Fibroblast of lung (primary cell): ENCODE measurements around the gene RABL2A.
"Not testable (repeated sequence)": the region's sequence is repeated elsewhere in the genome, so short reads cannot be mapped to it uniquely, and the experiment has no call there.

Experiments
- EZH2 ChIP-seq: IDR thresholded peaks from 2 replicates; pipeline ENCODE4 v1.5.1; 2012; ENCODE audit warnings: low read length, control low read depth, mild to moderate bottlenecking; ENCODE audit errors: missing control alignments
- TF ChIP-seq, protein P1 (sequence below), 2 donors: IDR thresholded peaks in 1 of 2; conservative IDR thresholded peaks in 1 of 2; 1 replicate in 1 of 2; 2 replicates in 1 of 2; pipeline ENCODE4 v1.5.1; 2011 to 2012; ENCODE audit warnings: low read length in 2 of 2, control low read depth in 1 of 2, inconsistent platforms in 1 of 2, low read depth in 1 of 2, mild to moderate bottlenecking in 1 of 2

DNA sequence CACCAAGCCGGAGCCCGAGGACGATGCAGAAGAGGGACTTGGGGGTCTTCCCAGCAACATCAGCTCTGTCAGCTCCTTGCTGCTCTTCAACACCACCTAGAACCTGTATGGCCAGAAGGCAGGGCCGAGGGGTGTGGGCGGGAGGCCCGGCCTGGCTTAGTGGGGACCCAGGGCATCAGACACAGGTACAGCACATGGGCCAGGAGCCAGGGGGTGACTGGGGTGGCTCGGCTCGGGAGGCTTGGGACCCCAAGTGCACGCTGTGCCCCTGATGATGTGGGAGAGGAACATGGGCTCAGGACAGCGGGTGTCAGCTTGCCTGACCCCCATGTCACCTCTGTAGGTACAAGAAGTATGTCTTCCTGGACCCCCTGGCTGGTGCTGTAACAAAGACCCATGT lies 31.3 kb upstream of the RABL2A start:
- TF ChIP-seq, protein P1, sequence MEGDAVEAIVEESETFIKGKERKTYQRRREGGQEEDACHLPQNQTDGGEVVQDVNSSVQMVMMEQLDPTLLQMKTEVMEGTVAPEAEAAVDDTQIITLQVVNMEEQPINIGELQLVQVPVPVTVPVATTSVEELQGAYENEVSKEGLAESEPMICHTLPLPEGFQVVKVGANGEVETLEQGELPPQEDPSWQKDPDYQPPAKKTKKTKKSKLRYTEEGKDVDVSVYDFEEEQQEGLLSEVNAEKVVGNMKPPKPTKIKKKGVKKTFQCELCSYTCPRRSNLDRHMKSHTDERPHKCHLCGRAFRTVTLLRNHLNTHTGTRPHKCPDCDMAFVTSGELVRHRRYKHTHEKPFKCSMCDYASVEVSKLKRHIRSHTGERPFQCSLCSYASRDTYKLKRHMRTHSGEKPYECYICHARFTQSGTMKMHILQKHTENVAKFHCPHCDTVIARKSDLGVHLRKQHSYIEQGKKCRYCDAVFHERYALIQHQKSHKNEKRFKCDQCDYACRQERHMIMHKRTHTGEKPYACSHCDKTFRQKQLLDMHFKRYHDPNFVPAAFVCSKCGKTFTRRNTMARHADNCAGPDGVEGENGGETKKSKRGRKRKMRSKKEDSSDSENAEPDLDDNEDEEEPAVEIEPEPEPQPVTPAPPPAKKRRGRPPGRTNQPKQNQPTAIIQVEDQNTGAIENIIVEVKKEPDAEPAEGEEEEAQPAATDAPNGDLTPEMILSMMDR (conservative IDR thresholded peaks at IDR 0.05 in 1 of 2, IDR thresholded peaks at IDR 0.05 in 1 of 2; ENCODE audit: low read depth in 1 of 2, low read length in 2 of 2), result not testable (repeated sequence)
- TF ChIP-seq EZH2, result not testable (repeated sequence)
